HG02981 (cell line): ENCODE measurements around the gene UFC1.

Experiments used
- ATAC-seq: cut with Tn5 transposase; IDR thresholded peaks from one replicate; pipeline ENCODE4 v1.9.1; 2021; ENCODE audit warnings: mild to moderate bottlenecking, moderate library complexity; ENCODE audit not compliant: unreplicated experiment

The UFC1 gene

GRCh38 chr1:161168906-161169305, 15.1 kb downstream of the UFC1 start:
- no peak for ATAC-seq

- no peak for ATAC-seq
These were observed 17.4 kb downstream of the UFC1 start for GRCh38 chr1:161171191-161171590.

- ATAC-seq: no peak
These were observed 17.9 kb downstream of the UFC1 start for GRCh38 chr1:161171696-161172095.

- ATAC-seq: no peak
These were observed 18.6 kb downstream of the UFC1 start for GRCh38 chr1:161172349-161172748.

- no peak for ATAC-seq
These were observed 19.1 kb downstream of the UFC1 start for GRCh38 chr1:161172776-161173376.

- ATAC-seq: no peak
These were observed 19.9 kb downstream of the UFC1 start for GRCh38 chr1:161173711-161174110.

- ATAC-seq: no peak
These were observed 21.1 kb downstream of the UFC1 start for GRCh38 chr1:161174911-161175310.

- no peak for ATAC-seq
These were observed 22.1 kb downstream of the UFC1 start for GRCh38 chr1:161175771-161176453.

GRCh38 chr1:161176468-161177111, 22.8 kb downstream of the UFC1 start:
- no peak for ATAC-seq

- peak; percentile 78 for ATAC-seq
These were observed 23.5 kb downstream of the UFC1 start, which contains the start of gene B4GALT3 for GRCh38 chr1:161177112-161177935. B4GALT3 (minus strand) TSS chr1:161177507; CDS start chr1:161176060, 1,447 bp downstream.

GRCh38 chr1:161177936-161178244, 24.1 kb downstream of the UFC1 start:
- ATAC-seq: no peak

- ATAC-seq: no peak
These were observed 25.9 kb downstream of the UFC1 start for GRCh38 chr1:161179698-161180097.

GRCh38 chr1:161180639-161181038, 26.9 kb downstream of the UFC1 start:
- ATAC-seq: no peak

- ATAC-seq: peak; percentile 46
These were observed 28.4 kb downstream of the UFC1 start for GRCh38 chr1:161182214-161182613.

- ATAC-seq: peak; percentile 58
These were observed 31.5 kb downstream of the UFC1 start for GRCh38 chr1:161185282-161185682.

- ATAC-seq: no peak
These were observed 32.0 kb downstream of the UFC1 start for GRCh38 chr1:161185732-161186311.

GRCh38 chr1:161187311-161187710, 33.5 kb downstream of the UFC1 start:
- ATAC-seq: no peak

GRCh38 chr1:161188381-161188780, 34.6 kb downstream of the UFC1 start:
- ATAC-seq: no peak

- ATAC-seq: no peak
These were observed 35.3 kb downstream of the UFC1 start for GRCh38 chr1:161189036-161189435.

- no peak for ATAC-seq
These were observed 37.3 kb downstream of the UFC1 start for GRCh38 chr1:161190962-161191521.

GRCh38 chr1:161191971-161192370, 38.2 kb downstream of the UFC1 start:
- no peak for ATAC-seq
